Dermis blood vessel endothelial cell (primary cell): ENCODE results near the gene ERVV-1. TPM values are rescaled to one million over a fixed set of nuclear protein-coding genes. Genes with fewer than 3 reads are reported as not detected.
"Not testable (repeated sequence)": the region's sequence is repeated elsewhere in the genome, so short reads cannot be mapped to it uniquely, and the experiment has no call there.

Experiments
- DNase-seq: peaks from one replicate; pipeline ENCODE4 v3.0.0; 2010
- total RNA-seq: library from RNA; depleted of rRNA; stranded (reverse); fragments of >200 nt; gene quantifications from 2 replicates; pipeline ENCODE4 v1.2.3, GENCODE V29; 2014

ERVV-1 gene
- total RNA-seq, 1 donor from 2014 or later: not detected

GRCh38 chr19:53028306-53028705, 14.6 kb downstream of the ERVV-1 start:
- DNase-seq: not testable (repeated sequence)

- no peak for DNase-seq
These were observed 20.3 kb downstream of the ERVV-1 start for GRCh38 chr19:53034054-53034453.

- DNase-seq: peak; percentile 10
These were observed 21.4 kb downstream of the ERVV-1 start for GRCh38 chr19:53034948-53035675.

- peak; percentile 81 for DNase-seq
These were observed 23.7 kb downstream of the ERVV-1 start for GRCh38 chr19:53037101-53038097.

- DNase-seq: no peak
These were observed 27.6 kb downstream of the ERVV-1 start for GRCh38 chr19:53041366-53041765.

GRCh38 chr19:53045536-53045935, 31.8 kb downstream of the ERVV-1 start:
- no peak for DNase-seq

- DNase-seq: no peak
These were observed 33.7 kb downstream of the ERVV-1 start for GRCh38 chr19:53047379-53047778.

GRCh38 chr19:53055117-53055516, 41.4 kb downstream of the ERVV-1 start:
- no peak for DNase-seq

- DNase-seq: peak; percentile 12
These were observed 44.3 kb downstream of the ERVV-1 start for GRCh38 chr19:53057904-53058580.

Other genes starting within 250 kb of the ERVV-1 start
- gene ZNF600, start 227.1 kb upstream of the ERVV-1 start, total RNA-seq: 4.1 and 5.4 TPM in 2 replicates
- gene ZNF28, start 192.3 kb upstream of the ERVV-1 start, total RNA-seq: 29.6 and 30.5 TPM in 2 replicates
- gene ZNF468, start 156.3 kb upstream of the ERVV-1 start, total RNA-seq: 23.5 and 24.8 TPM in 2 replicates
- 9.3 and 16.0 TPM in 2 replicates for gene ZNF320, start 116.3 kb upstream of the ERVV-1 start, total RNA-seq
- gene ZNF888, start 90.5 kb upstream of the ERVV-1 start, total RNA-seq: 6.5 and 7.8 TPM in 2 replicates
- 6.1 and 9.0 TPM in 2 replicates for gene ZNF816, start 51.0 kb upstream of the ERVV-1 start, total RNA-seq
- not detected in 2 replicates for gene ERVV-2, start 30.8 kb downstream of the ERVV-1 start, total RNA-seq
- gene ZNF160, start 89.5 kb downstream of the ERVV-1 start, total RNA-seq: 25.5 and 29.3 TPM in 2 replicates
- gene ZNF415, start 119.0 kb downstream of the ERVV-1 start, total RNA-seq: 1.6 and 1.9 TPM in 2 replicates
- 7.5 and 8.3 TPM in 2 replicates for gene ZNF347, start 145.1 kb downstream of the ERVV-1 start, total RNA-seq
- gene ZNF665, start 179.4 kb downstream of the ERVV-1 start, total RNA-seq: 2.6 and 3.0 TPM in 2 replicates
- gene ZNF677, start 241.0 kb downstream of the ERVV-1 start, total RNA-seq: 15.8 and 19.9 TPM in 2 replicates
- not detected in 2 replicates for gene VN1R2, start 244.4 kb downstream of the ERVV-1 start, total RNA-seq